ENCODE data around the gene TACO1. TPM values are rescaled to one million over a fixed set of nuclear protein-coding genes. Genes with fewer than 3 reads are reported as not detected.

The TACO1 gene
- total and polyA plus RNA-seq, 10 of the 15 experiments (the other 5 are each of a cell fraction or from before 2014, with no cell fraction given) = 8.5 to 38.6 (median 27.0) TPM

DNA sequence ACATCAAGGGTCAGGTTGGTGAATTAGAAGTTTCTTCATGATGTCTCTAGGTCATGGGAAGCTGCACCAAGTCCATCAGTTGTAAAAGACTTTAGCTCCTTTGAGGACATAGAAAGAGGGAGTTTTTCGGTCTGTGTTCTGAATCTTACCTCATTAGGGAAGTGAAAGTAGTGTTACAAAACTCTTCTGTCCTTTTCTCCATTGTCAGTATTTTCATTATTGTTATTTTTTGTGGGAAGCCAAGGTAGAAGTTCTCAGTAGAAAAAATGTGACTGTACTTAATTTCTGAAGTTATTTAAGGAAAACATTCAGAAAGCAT lies 45.8 kb downstream of the TACO1 start (continued):
- TF ChIP-seq, protein P1, sequence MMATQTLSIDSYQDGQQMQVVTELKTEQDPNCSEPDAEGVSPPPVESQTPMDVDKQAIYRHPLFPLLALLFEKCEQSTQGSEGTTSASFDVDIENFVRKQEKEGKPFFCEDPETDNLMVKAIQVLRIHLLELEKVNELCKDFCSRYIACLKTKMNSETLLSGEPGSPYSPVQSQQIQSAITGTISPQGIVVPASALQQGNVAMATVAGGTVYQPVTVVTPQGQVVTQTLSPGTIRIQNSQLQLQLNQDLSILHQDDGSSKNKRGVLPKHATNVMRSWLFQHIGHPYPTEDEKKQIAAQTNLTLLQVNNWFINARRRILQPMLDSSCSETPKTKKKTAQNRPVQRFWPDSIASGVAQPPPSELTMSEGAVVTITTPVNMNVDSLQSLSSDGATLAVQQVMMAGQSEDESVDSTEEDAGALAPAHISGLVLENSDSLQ (IDR thresholded peaks at IDR 0.05) = no peak
- TF ChIP-seq CREB1 (IDR thresholded peaks at IDR 0.05; ENCODE audit: low read depth) = peak; percentile 28; the same call in 1 of the 2 replicates
- no peak for TF ChIP-seq PAX8 (IDR thresholded peaks at IDR 0.05)
- peak; percentile 71 for TF ChIP-seq RUNX3 (IDR thresholded peaks at IDR 0.05; ENCODE audit: low read length)
- TF ChIP-seq SUZ12 (IDR thresholded peaks at IDR 0.05; ENCODE audit: unreplicated experiment) = no peak
- TF ChIP-seq MEF2A (IDR thresholded peaks at IDR 0.05; ENCODE audit: insufficient read depth, low read depth, low read length) = no peak
- peak; percentile 72; the same call in 1 of the 2 replicates for TF ChIP-seq MTA2 (IDR thresholded peaks at IDR 0.05; ENCODE audit: low read depth)
- TF ChIP-seq NR2F1 (conservative IDR thresholded peaks at IDR 0.05) = peak; percentile 20; the same call in 1 of the 2 replicates
- TF ChIP-seq POU2F2 (IDR thresholded peaks at IDR 0.05; ENCODE audit: borderline replicate concordance, low read depth, low read length) = no peak
- no peak for TF ChIP-seq ZZZ3 (IDR thresholded peaks at IDR 0.05; ENCODE audit: control insufficient read depth, insufficient read length, low read depth)
- no peak for TF ChIP-seq BRCA1 (IDR thresholded peaks at IDR 0.05; ENCODE audit: low read depth, low read length)
- no peak for TF ChIP-seq FOS (IDR thresholded peaks at IDR 0.05; ENCODE audit: borderline replicate concordance, extremely low read depth, insufficient read length)
- no peak for TF ChIP-seq SP1 (IDR thresholded peaks at IDR 0.05; ENCODE audit: low read depth, low read length)
- TF ChIP-seq NFYB (IDR thresholded peaks at IDR 0.05; ENCODE audit: insufficient read depth, low read depth, low read length) = no peak
- TF ChIP-seq, protein P2, sequence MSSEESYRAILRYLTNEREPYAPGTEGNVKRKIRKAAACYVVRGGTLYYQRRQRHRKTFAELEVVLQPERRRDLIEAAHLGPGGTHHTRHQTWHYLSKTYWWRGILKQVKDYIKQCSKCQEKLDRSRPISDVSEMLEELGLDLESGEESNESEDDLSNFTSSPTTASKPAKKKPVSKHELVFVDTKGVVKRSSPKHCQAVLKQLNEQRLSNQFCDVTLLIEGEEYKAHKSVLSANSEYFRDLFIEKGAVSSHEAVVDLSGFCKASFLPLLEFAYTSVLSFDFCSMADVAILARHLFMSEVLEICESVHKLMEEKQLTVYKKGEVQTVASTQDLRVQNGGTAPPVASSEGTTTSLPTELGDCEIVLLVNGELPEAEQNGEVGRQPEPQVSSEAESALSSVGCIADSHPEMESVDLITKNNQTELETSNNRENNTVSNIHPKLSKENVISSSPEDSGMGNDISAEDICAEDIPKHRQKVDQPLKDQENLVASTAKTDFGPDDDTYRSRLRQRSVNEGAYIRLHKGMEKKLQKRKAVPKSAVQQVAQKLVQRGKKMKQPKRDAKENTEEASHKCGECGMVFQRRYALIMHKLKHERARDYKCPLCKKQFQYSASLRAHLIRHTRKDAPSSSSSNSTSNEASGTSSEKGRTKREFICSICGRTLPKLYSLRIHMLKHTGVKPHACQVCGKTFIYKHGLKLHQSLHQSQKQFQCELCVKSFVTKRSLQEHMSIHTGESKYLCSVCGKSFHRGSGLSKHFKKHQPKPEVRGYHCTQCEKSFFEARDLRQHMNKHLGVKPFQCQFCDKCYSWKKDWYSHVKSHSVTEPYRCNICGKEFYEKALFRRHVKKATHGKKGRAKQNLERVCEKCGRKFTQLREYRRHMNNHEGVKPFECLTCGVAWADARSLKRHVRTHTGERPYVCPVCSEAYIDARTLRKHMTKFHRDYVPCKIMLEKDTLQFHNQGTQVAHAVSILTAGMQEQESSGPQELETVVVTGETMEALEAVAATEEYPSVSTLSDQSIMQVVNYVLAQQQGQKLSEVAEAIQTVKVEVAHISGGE (CRISPR knock-in tag; IDR thresholded peaks at IDR 0.05) = no peak
- TF ChIP-seq ZNF24 (IDR thresholded peaks at IDR 0.05) = no peak
- TF ChIP-seq IKZF2 (IDR thresholded peaks at IDR 0.05) = peak; percentile 84 to 90
- peak; percentile 54 for TF ChIP-seq JUNB (IDR thresholded peaks at IDR 0.05)
- peak; percentile 81 for TF ChIP-seq DPF2 (IDR thresholded peaks at IDR 0.05)
- TF ChIP-seq HDGF (IDR thresholded peaks at IDR 0.05) = no peak
- TF ChIP-seq CHD4 (IDR thresholded peaks at IDR 0.05) = no peak
- TF ChIP-seq TCF7 (IDR thresholded peaks at IDR 0.05; ENCODE audit: borderline replicate concordance) = no peak
- TF ChIP-seq, protein P3, sequence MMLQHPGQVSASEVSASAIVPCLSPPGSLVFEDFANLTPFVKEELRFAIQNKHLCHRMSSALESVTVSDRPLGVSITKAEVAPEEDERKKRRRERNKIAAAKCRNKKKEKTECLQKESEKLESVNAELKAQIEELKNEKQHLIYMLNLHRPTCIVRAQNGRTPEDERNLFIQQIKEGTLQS (IDR thresholded peaks at IDR 0.05; ENCODE audit: borderline replicate concordance, extremely low read depth, low read depth, low read length) = no peak
- no peak for TF ChIP-seq ZNF207 (IDR thresholded peaks at IDR 0.05; ENCODE audit: borderline replicate concordance)
- no peak for TF ChIP-seq TCF12 (IDR thresholded peaks at IDR 0.05; ENCODE audit: low read depth, low read length)
- no peak for TF ChIP-seq RELA (IDR thresholded peaks at IDR 0.05; ENCODE audit: borderline replicate concordance, partially characterized antibody)
- peak; percentile 84; the same call in 1 of the 2 replicates for TF ChIP-seq IRF4 (IDR thresholded peaks at IDR 0.05; ENCODE audit: low read depth, low read length)
- no peak for TF ChIP-seq MYC (IDR thresholded peaks at IDR 0.05; ENCODE audit: insufficient read depth, insufficient read length, insufficient replicate concordance, low read length, severe bottlenecking)
- no peak for TF ChIP-seq FOXK2 (IDR thresholded peaks at IDR 0.05)
- TF ChIP-seq, protein P4, sequence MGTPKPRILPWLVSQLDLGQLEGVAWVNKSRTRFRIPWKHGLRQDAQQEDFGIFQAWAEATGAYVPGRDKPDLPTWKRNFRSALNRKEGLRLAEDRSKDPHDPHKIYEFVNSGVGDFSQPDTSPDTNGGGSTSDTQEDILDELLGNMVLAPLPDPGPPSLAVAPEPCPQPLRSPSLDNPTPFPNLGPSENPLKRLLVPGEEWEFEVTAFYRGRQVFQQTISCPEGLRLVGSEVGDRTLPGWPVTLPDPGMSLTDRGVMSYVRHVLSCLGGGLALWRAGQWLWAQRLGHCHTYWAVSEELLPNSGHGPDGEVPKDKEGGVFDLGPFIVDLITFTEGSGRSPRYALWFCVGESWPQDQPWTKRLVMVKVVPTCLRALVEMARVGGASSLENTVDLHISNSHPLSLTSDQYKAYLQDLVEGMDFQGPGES (IDR thresholded peaks at IDR 0.05) = no peak
- TF ChIP-seq ESRRA (IDR thresholded peaks at IDR 0.05; ENCODE audit: low read length) = no peak
